Effector memory CD4-positive, alpha-beta T cell (primary cell): Measurements from ENCODE around the gene CAPRIN2.

Experiments
- DNase-seq, 3 donors: peaks; one replicate each; pipeline ENCODE4 v3.0.0-alpha.2; 2020
- H3K27ac ChIP-seq: 2 replicates; pipeline ENCODE4 v1.7.0; 2013; ENCODE audit warnings: mild to moderate bottlenecking, low read length, moderate library complexity; ENCODE audit not compliant: insufficient read depth, poor library complexity, severe bottlenecking
- H3K27me3 ChIP-seq: replicated peaks from 2 replicates; pipeline ENCODE4 v1.7.0; 2013; ENCODE audit warnings: mild to moderate bottlenecking, low read length; ENCODE audit not compliant: insufficient read depth, control insufficient read depth, poor library complexity, severe bottlenecking
- H3K36me3 ChIP-seq: 2 replicates; pipeline ENCODE4 v1.7.0; 2013; ENCODE audit warnings: mild to moderate bottlenecking, low read length, moderate library complexity; ENCODE audit not compliant: control insufficient read depth, insufficient read depth
- H3K4me1 ChIP-seq: 2 replicates; pipeline ENCODE4 v1.7.0; 2013; ENCODE audit warnings: low read length, mild to moderate bottlenecking; ENCODE audit not compliant: control insufficient read depth, insufficient read depth, poor library complexity, severe bottlenecking
- H3K4me3 ChIP-seq: 2 replicates; pipeline ENCODE4 v1.7.0; 2013; ENCODE audit warnings: low read length, low read depth, mild to moderate bottlenecking; ENCODE audit not compliant: insufficient read depth, poor library complexity, severe bottlenecking
- H3K9me3 ChIP-seq: 2 replicates; pipeline ENCODE4 v1.7.0; 2013; ENCODE audit warnings: mild to moderate bottlenecking, low read length, moderate library complexity; ENCODE audit not compliant: control insufficient read depth
- total RNA-seq, 3 donors: gene quantifications; one replicate each; lab custom pipeline; 2026; lab: John Stamatoyannopoulos, UW

CAPRIN2 gene
- total RNA-seq: 44.6 to 72.6 (median 56.3) reads per million in 3 donors

- H3K4me3 ChIP-seq: peak within 1 kb of the TSS; percentile 72
- no peaks in the 10 kb centered on the region for H3K9me3 ChIP-seq
- DNase-seq: peak; percentile 89 to 90 (median 90)
- no peaks in the 10 kb centered on the region for H3K27me3 ChIP-seq
- peak within 1 kb of the TSS; percentile 52 for H3K27ac ChIP-seq
- H3K4me1 ChIP-seq: peaks cover 14% of the 10 kb centered on the region
- no peaks in the 10 kb centered on the region for H3K36me3 ChIP-seq
Observed at GRCh38 chr12:30754750-30755394, at the start of gene CAPRIN2. CAPRIN2 (minus strand) TSS chr12:30754951; CDS start chr12:30753520, 1,431 bp downstream.

- H3K9me3 ChIP-seq: no peaks in the 10 kb centered on the region
- no peak for DNase-seq
- H3K4me3 ChIP-seq: no peak overlapping the region
- no peak overlapping the region for H3K27ac ChIP-seq
- H3K27me3 ChIP-seq: peaks cover 20% of the 10 kb centered on the region
- H3K36me3 ChIP-seq: no peaks in the 10 kb centered on the region
- peaks cover 13% of the 10 kb centered on the region for H3K4me1 ChIP-seq
Observed at GRCh38 chr12:30797689-30798088, 42.9 kb upstream of the CAPRIN2 start.

GRCh38 chr12:30796891-30797371 is 42.2 kb upstream of the CAPRIN2 start:
- Histone ChIP-seq H3K27ac (no peak overlapping the region), H3K4me3 (no peak overlapping the region), H3K27me3 (peaks cover 20% of the 10 kb centered on the region), H3K4me1 (peaks cover 13% of the 10 kb centered on the region), H3K9me3 (no peaks in the 10 kb centered on the region), H3K36me3 (no peaks in the 10 kb centered on the region)
- DNase-seq: no peak

- DNase-seq: no peak
- H3K4me3 ChIP-seq: peak overlapping the region; percentile 43
- H3K9me3 ChIP-seq: no peaks in the 10 kb centered on the region
- H3K27ac ChIP-seq: no peak overlapping the region
- H3K4me1 ChIP-seq: peaks cover 13% of the 10 kb centered on the region
- H3K36me3 ChIP-seq: no peaks in the 10 kb centered on the region
- peaks cover 20% of the 10 kb centered on the region for H3K27me3 ChIP-seq
Observed at GRCh38 chr12:30796313-30796780, 41.6 kb upstream of the CAPRIN2 start.

- no peaks in the 10 kb centered on the region for H3K9me3 ChIP-seq
- H3K4me1 ChIP-seq: peaks cover 13% of the 10 kb centered on the region
- H3K4me3 ChIP-seq: peak overlapping the region; percentile 43
- H3K36me3 ChIP-seq: no peaks in the 10 kb centered on the region
- no peak for DNase-seq
- peaks cover 20% of the 10 kb centered on the region for H3K27me3 ChIP-seq
- H3K27ac ChIP-seq: no peak overlapping the region
Observed at GRCh38 chr12:30795410-30796312, 40.9 kb upstream of the CAPRIN2 start.

- Histone ChIP-seq H3K27me3 (peaks cover 20% of the 10 kb centered on the region), H3K4me3 (peak overlapping the region; percentile 43), H3K27ac (no peak overlapping the region), H3K4me1 (peaks cover 13% of the 10 kb centered on the region), H3K9me3 (no peaks in the 10 kb centered on the region), H3K36me3 (no peaks in the 10 kb centered on the region)
- no peak for DNase-seq
Observed at GRCh38 chr12:30794591-30795409, 40.0 kb upstream of the CAPRIN2 start.

- Histone ChIP-seq H3K36me3 (no peaks in the 10 kb centered on the region), H3K27me3 (peaks cover 20% of the 10 kb centered on the region), H3K9me3 (no peaks in the 10 kb centered on the region), H3K4me1 (peaks cover 13% of the 10 kb centered on the region), H3K4me3 (no peak overlapping the region), H3K27ac (no peak overlapping the region)
- DNase-seq: no peak
Observed at GRCh38 chr12:30794020-30794419, 39.3 kb upstream of the CAPRIN2 start.

- Histone ChIP-seq H3K4me1 (peaks cover 13% of the 10 kb centered on the region), H3K36me3 (no peaks in the 10 kb centered on the region), H3K27me3 (peaks cover 20% of the 10 kb centered on the region), H3K27ac (no peak overlapping the region), H3K9me3 (no peaks in the 10 kb centered on the region), H3K4me3 (no peak overlapping the region)
- DNase-seq: no peak
Observed at GRCh38 chr12:30792648-30793499, 38.1 kb upstream of the CAPRIN2 start.

GRCh38 chr12:30792085-30792484 is 37.3 kb upstream of the CAPRIN2 start:
- H3K9me3 ChIP-seq: no peaks in the 10 kb centered on the region
- H3K27me3 ChIP-seq: peaks cover 18% of the 10 kb centered on the region
- H3K4me3 ChIP-seq: no peak overlapping the region
- H3K36me3 ChIP-seq: no peaks in the 10 kb centered on the region
- no peak for DNase-seq
- H3K27ac ChIP-seq: no peak overlapping the region
- H3K4me1 ChIP-seq: peaks cover 13% of the 10 kb centered on the region
